Stimulated activated CD4-positive, alpha-beta T cell treated with anti-CD3 and anti-CD28 coated beads, Interleukin-1b, Interleukin-23, amount 100 ng/mL, for 24 hours (primary cell): Measurements from ENCODE around the gene IFIT2.
"Not testable (repeated sequence)": the region's sequence is repeated elsewhere in the genome, so short reads cannot be mapped to it uniquely, and the experiment has no call there.

ENCODE experiments used
- DNase-seq, 4 experiments: peaks; one replicate each; pipeline ENCODE4 v3.0.0-alpha.2; 2020; ENCODE audit warnings: low read depth in 4 of 4, low spot score in 1 of 4

The IFIT2 gene

DNA sequence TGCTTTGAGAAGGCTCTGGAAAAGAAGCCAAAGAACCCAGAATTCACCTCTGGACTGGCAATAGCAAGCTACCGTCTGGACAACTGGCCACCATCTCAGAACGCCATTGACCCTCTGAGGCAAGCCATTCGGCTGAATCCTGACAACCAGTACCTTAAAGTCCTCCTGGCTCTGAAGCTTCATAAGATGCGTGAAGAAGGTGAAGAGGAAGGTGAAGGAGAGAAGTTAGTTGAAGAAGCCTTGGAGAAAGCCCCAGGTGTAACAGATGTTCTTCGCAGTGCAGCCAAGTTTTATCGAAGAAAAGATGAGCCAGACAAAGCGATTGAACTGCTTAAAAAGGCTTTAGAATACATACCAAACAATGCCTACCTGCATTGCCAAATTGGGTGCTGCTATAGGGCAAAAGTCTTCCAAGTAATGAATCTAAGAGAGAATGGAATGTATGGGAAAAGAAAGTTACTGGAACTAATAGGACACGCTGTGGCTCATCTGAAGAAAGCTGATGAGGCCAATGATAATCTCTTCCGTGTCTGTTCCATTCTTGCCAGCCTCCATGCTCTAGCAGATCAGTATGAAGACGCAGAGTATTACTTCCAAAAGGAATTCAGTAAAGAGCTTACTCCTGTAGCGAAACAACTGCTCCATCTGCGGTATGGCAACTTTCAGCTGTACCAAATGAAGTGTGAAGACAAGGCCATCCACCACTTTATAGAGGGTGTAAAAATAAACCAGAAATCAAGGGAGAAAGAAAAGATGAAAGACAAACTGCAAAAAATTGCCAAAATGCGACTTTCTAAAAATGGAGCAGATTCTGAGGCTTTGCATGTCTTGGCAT is 4.8 kb downstream of the IFIT2 start:
- no peak for DNase-seq

DNA sequence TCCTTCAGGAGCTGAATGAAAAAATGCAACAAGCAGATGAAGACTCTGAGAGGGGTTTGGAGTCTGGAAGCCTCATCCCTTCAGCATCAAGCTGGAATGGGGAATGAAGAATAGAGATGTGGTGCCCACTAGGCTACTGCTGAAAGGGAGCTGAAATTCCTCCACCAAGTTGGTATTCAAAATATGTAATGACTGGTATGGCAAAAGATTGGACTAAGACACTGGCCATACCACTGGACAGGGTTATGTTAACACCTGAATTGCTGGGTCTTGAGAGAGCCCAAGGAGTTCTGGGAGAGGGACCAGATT is 5.4 kb downstream of the IFIT2 start:
- DNase-seq: no peak

DNA sequence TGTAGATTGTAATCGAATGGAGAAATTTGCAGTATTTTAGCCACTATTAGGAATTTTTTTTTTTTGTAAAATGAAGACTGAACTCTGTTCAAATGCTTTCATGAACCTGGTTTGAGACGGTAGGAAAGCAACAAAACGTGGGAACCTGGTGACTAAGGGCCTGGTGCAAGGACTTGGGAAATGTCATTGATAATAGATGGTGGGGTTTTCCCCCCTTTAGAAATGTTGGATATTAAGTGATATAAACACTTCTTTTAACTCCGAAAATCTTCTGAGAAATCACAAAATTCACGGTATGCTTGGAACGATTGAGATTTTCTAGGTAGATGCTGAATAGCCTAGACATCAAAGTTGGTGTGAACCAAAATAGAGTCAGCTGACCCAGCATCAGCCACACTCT is 6.4 kb downstream of the IFIT2 start:
- DNase-seq: no peak

DNA sequence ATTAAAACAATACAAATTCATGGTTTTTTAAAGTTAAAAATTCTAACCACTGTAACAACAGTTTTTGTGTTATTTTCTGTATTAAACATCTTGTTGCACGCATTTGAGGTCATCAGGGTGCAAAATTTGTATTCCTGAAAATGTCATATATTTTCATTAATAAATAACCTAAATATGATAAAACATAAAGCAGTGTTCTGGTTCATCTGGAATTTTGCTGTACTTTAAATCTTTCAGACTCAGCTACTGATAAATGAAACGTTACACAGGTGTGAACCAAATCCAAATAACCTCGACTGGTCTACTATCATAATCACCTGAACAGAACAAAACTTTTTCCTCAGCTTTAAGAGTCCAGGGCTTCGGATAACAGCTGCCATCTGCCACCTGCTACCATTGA is 6.9 kb downstream of the IFIT2 start:
- no peak for DNase-seq

DNA sequence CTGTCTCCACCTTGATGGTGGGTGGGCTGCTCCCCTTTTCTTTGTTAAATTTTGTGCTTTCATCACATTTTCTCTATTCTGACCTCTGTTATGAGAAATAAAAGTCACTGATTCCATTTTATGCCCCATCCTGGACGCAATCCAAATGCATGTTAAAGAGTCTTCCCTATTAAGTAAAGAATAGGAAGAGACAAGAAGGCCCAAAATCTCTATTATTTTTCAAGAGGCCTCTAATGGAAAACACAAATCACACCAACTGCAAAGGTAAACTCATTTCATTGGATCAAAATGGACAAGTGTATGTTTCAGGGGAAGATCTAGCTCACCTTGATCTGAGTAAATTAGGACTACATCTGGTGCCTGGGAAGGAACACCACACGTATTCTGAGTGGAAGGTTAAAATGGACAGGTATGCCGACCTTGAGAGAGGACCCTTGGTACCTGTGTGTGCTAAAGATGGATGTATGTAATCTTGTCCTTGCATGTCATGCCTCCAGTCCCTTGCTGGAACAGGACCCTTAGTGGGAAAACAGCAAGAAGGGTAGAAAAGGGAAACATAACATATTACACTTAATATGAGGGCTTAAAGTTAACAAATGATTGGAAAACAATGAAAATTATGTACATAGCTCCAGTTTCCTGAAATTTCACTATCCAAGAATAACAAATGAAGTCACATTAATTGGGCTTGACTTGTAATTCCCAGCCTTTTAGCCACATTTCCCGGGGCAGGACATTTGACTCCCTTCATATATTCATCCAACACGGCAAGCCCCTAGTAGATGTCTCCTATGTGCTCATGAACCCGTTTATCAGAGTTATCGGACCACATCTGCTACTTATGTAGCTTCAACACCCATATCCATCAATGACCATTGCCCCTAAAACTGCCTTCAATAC is 7.6 kb downstream of the IFIT2 start:
- no peak for DNase-seq

DNA sequence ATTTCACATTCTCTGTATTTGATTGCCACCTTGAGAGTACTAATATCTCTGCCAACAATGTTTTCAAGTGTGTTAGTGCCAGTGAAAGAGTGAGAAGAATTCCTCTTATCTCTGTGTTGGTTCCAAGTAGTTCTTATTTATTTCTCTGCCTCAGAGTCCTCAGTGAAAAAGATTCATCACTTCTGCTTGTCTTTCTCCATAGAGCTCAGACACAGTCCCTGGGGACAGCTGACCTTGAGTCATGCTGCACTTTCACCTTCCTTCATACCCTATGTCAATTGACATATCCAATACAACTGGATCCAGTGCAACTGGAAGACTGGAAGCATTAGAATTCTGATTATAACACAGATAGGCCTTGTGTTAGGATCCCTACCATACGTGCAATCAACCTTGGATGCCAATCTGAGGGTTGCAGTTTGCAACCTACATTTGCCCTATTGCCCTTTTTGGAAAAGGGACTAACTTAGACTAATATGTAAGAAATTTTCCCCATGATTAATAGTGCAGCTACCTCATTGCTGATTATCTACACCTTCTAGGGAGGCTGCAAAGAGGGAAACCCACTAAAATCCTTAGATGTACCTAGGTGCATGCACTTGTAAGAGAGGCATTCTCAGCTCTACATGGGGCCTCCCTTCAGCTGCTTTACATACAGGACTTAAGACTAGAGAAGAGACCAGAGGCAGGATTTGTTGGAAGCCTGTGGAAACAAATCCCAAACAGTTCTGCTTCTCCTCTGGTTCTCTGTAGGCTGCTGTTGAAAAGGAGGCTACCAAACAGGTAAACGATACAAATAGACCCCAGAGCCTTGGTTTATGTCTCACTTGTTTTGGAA is 8.4 kb downstream of the IFIT2 start:
- DNase-seq: no peak

DNA sequence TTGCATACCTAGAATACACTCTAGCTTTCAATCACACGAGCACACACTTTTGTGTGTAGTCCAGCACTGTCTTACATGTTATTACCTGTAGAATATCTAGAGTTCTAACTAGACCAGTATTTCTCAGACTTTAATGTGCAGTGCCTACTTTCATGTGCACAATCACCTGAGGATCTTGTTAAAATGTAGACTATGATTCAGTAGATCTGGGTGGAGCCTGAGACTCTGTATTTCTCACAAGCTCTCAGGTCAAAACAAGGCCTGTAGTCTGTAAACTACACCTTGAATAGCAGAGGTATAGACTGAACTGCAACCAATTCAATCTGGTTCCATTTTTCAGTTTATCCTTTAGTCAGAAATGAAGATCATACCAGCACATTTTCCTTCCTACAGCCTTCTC is 11.1 kb downstream of the IFIT2 start:
- no peak for DNase-seq

DNA sequence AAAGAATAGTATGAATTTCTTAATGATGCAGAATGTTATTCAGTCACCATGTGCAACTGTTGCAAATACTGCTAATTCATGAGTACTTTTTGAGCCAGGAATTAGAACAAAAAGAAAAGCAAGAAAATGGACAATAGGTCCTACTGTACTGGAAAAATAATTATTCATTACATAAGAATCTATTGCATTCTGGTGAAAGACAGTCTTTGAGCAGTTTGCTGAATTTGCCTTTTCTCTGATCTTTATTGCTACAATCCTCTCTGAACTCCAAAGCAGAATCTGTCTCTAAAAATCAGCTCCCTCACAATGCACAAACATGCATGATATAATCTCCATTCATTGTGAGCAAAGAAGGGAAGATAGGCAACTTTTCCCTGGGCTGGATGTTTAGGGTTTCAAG is 12.8 kb downstream of the IFIT2 start:
- no peak for DNase-seq

DNA sequence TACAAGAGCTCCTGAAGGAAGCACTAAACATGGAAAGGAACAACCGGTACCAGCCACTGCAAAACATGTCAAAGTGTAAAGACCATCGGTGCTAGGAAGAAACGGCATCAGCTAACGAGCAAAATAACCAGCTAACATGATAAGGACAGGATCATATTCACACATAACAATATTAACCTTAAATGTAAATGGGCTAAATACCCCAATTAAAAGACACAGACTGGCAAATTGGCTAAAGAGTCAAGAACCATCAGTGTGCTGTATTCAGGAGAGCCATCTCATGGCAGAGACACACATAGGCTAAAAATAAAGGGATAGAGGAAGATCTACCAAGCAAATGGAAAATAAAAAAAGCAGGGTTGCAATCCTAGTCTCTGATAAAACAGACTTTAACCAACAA is 16.2 kb downstream of the IFIT2 start:
- not testable (repeated sequence) for DNase-seq

DNA sequence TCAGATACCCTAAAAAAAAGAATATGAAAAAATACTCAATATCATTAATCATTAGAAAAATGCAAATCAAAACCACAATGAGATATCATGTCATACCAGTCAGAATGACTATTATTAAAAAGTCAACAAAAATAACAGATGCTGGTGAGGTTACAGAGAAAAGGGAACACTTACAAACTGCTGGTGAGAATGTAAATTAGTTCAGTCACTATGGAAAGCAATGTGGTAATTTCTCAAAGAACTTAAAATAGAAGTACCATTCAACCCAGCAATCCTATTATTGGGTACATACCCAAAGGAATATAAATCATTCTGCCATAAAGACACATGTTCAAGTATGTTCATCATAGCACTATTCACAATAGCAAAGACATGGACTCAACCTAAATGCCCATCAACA is 23.2 kb downstream of the IFIT2 start:
- DNase-seq: not testable (repeated sequence)

DNA sequence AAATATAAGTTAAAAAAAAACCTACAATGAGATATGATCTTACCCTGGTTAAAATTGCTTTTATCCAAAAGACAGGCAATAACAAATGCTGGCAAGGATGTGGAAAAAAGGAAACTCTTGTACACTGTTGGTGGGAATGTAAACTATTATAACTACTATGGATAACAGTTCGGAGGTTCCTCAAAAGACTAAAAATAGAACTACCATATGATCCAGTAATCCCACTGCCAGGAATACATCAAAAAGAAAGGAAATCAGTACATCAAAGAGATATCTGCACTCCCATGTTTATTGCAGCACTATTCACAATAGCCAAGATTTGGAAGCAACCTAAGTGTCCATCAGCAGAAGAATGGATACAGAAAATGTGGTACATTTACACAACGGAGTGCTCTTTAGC is 24.0 kb downstream of the IFIT2 start:
- not testable (repeated sequence) for DNase-seq

DNA sequence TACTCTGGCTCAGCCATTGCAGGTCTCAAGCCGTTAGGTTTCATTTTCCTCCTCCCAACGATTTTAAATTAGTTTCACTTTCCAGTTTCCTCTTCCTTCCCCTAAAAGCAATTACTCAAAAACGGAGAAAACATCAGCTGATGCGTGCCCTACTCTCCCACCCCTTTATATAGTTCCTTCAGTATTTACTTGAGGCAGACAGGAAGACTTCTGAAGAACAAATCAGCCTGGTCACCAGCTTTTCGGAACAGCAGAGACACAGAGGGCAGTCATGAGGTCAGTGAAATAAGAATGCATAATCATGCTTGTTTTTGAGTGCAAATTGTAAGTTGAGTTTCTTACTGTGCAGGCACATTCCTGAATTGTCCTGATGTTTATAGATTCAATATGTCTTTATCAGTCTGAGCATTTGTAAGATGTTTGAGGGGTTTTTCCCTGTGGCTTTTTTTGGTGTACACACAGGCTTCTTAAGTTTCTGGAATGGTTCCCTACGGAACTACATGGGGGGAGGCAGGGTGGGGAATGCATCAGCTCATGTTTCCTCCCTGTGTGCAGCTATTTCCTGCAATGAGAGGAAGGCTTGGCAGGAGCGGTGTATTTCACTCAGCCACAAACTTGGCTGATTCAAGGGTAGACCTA is 26.1 kb downstream of the IFIT2 start, which contains the start of gene IFIT3:
TSS of gene IFIT3 (plus strand) at position 195 of the 639 bp plus-strand sequence. CDS start at position 272, 77 bp downstream.
- DNase-seq: no peak

DNA sequence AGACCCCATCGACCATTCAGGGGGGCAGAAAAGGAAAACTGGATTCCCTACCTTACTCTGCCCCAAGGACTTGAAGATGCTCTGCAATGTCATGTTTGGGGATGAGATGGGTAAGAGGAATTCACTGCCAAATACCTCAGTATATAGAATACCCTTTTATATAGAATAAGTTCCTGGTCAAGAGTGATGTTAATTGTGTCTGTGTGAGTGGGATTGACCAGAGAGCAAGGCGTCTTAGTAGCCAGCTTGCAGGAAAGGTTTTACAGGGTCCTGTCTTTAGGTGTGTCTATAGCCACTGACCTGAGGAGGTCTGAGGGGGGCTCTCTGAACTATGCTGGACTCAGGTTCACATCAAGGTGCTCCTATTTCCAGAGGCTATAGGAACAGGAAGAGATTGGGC is 27.3 kb downstream of the IFIT2 start:
- DNase-seq: no peak

DNA sequence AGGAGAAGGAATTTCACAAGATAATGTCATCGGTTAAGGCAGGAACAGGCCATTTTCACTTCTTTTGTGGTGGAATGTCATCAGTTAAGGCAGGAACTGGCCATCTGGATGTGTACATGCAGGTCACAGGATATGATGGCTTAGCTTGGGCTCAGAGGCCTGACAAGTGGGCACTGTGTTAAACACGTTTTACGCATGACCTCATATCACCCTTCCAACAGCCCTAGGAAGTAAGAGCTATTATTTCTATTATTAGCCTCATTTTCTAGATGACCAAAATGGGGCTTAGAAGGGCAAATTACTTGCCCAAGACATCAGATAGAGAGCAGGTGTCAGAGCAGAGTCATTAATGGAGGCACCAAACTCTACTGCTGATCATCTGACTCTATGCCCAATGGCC is 28.2 kb downstream of the IFIT2 start:
- not testable (repeated sequence) for DNase-seq

DNA sequence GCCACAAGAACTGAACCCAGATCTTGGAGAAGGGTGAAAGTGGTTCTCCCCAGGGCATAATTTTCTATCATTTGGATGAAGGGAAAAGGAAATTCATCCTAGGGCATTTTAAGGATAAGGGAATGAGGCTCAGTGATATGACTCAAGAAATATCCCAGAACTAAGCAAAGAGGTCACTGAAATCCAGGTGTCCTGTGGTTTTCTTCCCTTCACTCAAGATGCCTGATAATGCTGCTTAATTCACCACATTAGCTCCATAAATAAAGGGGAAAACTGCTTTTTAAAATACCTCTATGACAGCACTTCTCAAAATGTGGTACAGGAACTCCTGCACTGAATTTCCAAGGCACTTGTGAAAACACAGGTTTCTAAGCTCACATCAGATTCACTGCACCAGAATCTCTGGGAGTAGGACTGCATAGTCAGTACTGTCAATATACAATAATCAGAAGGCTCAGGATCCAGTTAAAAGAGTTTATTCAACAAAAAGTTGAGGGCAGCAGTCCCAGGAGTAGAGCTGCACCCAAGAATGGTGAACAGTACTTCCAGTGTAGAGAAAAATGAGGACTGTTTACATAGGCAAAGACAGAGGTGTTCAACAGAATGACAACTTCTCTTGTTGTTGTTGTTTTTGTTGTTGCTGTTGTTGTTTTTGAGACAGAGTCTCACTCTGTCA is 28.8 kb downstream of the IFIT2 start:
- DNase-seq: no peak

DNA sequence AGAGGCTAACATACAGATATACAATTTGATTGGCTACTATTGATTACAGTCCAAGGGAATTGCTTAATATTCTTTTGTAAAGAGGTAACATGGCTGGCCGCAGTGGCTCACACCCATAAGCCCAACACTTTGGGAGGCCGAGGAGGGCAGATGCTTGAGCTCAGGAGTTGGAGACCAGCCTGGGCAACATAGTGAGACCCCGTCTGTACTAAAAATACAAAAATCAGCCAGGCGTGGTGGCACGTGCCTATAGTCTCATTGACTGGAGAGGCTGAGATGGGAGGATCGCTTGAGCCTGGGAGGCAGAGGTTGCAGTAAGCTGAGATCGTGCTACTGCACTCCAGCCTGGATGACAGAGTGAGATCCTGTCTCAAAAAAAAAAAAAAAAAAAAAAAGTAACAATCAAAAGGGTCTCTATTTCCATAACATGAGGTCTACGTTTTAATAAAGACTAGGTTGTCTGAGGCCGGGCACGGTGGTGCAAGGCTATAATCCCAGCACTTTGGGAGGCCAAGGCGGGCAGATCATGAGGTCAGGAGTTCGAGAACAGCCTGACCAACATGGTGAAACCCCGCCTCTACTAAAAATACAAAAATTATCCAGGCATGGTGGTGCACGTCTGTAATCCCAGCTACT is 29.8 kb downstream of the IFIT2 start:
- not testable (repeated sequence) for DNase-seq

DNA sequence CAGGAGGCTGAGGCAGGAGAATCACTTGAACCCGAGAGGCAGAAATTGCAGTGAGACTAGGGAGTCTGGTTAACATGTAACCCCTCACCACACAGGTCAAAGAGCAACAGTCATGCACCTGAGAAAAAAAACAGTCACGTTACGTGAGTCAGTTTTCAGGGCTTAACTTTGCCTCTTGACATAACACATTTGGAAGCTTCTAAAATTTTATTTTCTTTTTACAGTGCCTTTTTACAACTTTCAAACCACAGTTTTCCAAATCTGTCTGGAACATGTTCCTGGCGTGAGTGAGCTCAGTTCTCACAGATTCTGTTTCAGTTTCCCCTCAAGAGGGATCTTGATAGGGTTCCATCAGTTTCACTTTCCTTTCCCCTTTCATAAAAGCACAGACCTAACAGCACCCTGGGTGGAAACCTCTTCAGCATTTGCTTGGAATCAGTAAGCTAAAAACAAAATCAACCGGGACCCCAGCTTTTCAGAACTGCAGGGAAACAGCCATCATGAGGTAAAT is 30.3 kb downstream of the IFIT2 start:
- no peak for DNase-seq

DNA sequence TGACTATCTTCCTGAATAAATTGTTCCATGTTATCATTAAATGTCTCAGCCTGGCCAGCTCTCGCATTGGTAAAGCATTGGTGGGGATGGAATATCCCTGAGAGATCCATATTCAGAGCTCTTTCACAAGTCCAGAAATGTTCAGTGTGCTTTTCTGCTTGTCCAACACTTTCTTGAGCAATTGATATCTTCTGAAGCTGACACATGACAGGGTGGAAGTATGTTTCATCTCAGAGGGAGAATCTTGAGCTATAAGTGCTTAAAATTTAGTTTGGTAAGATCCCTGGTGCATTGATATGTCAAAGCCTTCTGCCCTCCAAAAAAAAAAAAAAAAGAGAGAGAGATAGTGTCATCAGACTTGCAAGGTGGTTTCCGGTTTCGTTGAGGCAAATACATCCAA is 33.4 kb downstream of the IFIT2 start:
- DNase-seq: no peak

DNA sequence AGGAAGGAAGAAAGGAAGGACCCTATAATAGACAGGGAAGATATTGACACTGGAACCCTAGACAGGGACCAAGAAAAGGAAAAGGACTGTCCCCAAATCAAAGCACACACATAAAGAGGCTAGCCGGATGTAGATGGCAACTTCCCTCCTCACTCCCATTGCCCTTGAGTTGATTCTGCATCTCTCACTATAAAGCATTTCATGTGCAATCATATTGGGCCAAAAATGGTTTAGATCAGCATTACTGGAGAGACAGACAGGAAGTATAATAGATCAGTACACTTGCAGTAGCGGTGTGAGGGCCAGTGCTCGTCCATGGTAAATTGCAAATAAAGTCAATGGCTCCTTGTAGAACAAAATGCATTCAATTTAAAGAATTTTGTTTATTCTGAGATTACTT is 34.4 kb downstream of the IFIT2 start:
- DNase-seq: no peak

DNA sequence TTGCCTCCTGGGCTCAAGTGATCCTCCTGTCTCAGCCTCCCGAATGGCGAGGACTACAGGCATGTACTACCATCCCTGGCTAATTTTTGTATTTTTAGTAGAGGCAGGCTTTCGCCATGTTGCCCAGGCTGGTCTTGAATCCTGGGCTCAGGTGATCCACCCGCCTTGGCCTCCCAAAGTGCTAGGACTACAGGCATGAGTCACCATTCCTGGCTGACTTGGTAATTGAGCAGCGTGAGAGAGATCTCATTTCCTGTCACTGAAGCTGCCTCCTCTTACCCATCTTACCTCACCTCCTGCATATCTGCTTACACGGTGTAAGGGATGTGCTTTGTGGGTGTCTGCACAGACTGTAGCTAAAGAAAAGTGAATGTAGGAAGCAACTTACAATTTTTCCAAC is 35.6 kb downstream of the IFIT2 start:
- DNase-seq: peak in 1 of 4 experiments; percentile 13
